Panc1 (cell line): Measurements from ENCODE around the gene SYT17. TPM values are rescaled to one million over a fixed set of nuclear protein-coding genes. Genes with fewer than 3 reads are reported as not detected.

Experiments used
- ATAC-seq: fragments of 200-7000 bp; cut with Tn5 transposase; 2 replicates; pipeline ENCODE4 v1.9.1; 2020; ENCODE audit warnings: mild to moderate bottlenecking, moderate library complexity
- BruUV-seq: library from RNA; stranded (reverse); fragments of 400-500 nt; replicated peaks from 2 replicates; lab custom pipeline; 2021; lab: Mats Ljungman, UMichigan
- CTCF ChIA-PET: fragments of 300-600 bp; sonication (Branson Sonifier 250); formaldehyde crosslinking; loops from one replicate; lab custom pipeline; 2022; ENCODE audit warnings: antibody characterized with exemption; lab: Charles Lee
- POLR2A ChIA-PET: fragments of 300-600 bp; sonication (Branson Sonifier 250); formaldehyde crosslinking; loops from one replicate; lab custom pipeline; 2022; ENCODE audit warnings: antibody characterized with exemption; lab: Charles Lee
- DNase-seq: peaks from one replicate; pipeline ENCODE4 v3.0.0-alpha.2; 2010; ENCODE audit warnings: low read depth, low spot score
- H3K27ac ChIP-seq: 2 replicates; pipeline ENCODE4 v1.5.1; 2011; ENCODE audit warnings: mild to moderate bottlenecking, low read length, inconsistent platforms
- H3K27me3 ChIP-seq: fragments of 200-500 bp; sonication (Bioruptor generic); 2 replicates; pipeline ENCODE4 v1.6.0; 2014; ENCODE audit warnings: low read length, inconsistent platforms; ENCODE audit not compliant: control insufficient read depth, insufficient read depth
- H3K36me3 ChIP-seq: fragments of 200-500 bp; sonication (Bioruptor generic); 2 replicates; pipeline ENCODE4 v1.5.1; 2014; ENCODE audit warnings: inconsistent platforms, mild to moderate bottlenecking, low read length, moderate library complexity; ENCODE audit not compliant: control insufficient read depth, insufficient read depth
- H3K4me1 ChIP-seq: 2 replicates; pipeline ENCODE4 v1.5.1; 2011; ENCODE audit warnings: inconsistent platforms, mild to moderate bottlenecking, low read length, moderate library complexity; ENCODE audit not compliant: control insufficient read depth, insufficient read depth
- H3K4me3 ChIP-seq, 2 experiments: 2 replicates each; pipeline ENCODE4 v1.5.1; 2011 to 2012; ENCODE audit warnings: low read depth in 2 of 2, low read length in 2 of 2, mild to moderate bottlenecking in 2 of 2, inconsistent platforms in 1 of 2, moderate library complexity in 1 of 2
- H3K9me3 ChIP-seq: fragments of 200-500 bp; sonication (Bioruptor generic); 2 replicates; pipeline ENCODE4 v1.5.1; 2014; ENCODE audit warnings: low read depth, mild to moderate bottlenecking, inconsistent platforms, low read length, moderate library complexity; ENCODE audit not compliant: control insufficient read depth, insufficient read depth
- POLR2AphosphoS5 ChIP-seq: IDR thresholded peaks from 2 replicates; pipeline ENCODE4 v1.6.1; 2012; ENCODE audit warnings: mild to moderate bottlenecking, low read depth, low read length, moderate library complexity
- SIN3A ChIP-seq: IDR thresholded peaks from 2 replicates; pipeline ENCODE4 v1.6.1; 2012; ENCODE audit warnings: low read depth, mild to moderate bottlenecking, low read length, moderate library complexity, borderline replicate concordance; ENCODE audit not compliant: insufficient read depth
- TCF7L2 ChIP-seq: IDR thresholded peaks from 2 replicates; pipeline ENCODE4 v1.6.1; 2011; ENCODE audit warnings: mild to moderate bottlenecking, low read depth, low read length, inconsistent platforms
- in situ Hi-C: cut with HindIII; loops from 2 replicates; pipeline ENCODE4 v1.10.0; 2016; ENCODE audit warnings: low sequenced_read_pairs, low pct_unique_long_range_greater_than_20kb
- intact Hi-C: fragments of 100-400 bp; cut with micrococcal nuclease; formaldehyde crosslinking; loops from one replicate; pipeline ENCODE4 v1.10.0; 2022; ENCODE audit not compliant: unreplicated experiment
- total RNA-seq: library from RNA; stranded (reverse); gene quantifications from one replicate; pipeline ENCODE4 v1.2.1, GENCODE V29; 2021; ENCODE audit not compliant: unreplicated experiment
- TF ChIP-seq, protein P1 (sequence below): fragments of 450-650 bp; IDR thresholded peaks from 2 replicates; pipeline ENCODE4 v1.5.1; 2017; ENCODE audit warnings: mild to moderate bottlenecking
- TF ChIP-seq, protein P2 (sequence below), 2 experiments: IDR thresholded peaks; 2 replicates each; pipeline ENCODE4 v1.6.1; 2011 to 2012; ENCODE audit warnings: low read depth in 2 of 2, control low read depth in 1 of 2, low read length in 1 of 2, mild to moderate bottlenecking in 1 of 2, moderate library complexity in 1 of 2; ENCODE audit not compliant: insufficient read depth in 1 of 2

Gene SYT17
- total RNA-seq, 1 experiment from 2014 or later: 5.4 TPM

DNA sequence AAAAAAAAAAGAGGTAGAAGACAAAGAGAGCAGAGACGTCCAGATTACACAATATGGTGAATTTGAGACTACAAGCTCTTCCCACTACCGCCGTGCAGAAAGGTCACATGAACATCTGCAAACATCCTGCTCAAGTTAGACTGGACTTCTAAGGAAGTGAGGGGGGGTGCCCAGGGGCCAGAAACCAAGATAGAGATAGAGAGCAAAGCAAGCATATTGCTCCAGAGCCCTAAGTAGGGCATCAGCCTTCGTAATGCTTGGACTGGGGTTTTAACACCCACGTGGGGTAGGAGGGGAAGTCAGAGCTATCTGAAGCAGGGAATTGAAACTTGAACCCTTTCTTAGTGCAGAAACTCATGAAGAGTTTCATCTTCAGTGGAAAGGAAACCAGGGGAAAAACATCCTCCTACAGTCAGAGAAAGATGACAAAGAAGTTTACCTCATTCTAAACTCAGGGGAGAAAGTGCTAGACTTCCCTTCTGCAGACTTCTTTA lies 126.2 kb downstream of the SYT17 start:
- TF ChIP-seq, protein P1, sequence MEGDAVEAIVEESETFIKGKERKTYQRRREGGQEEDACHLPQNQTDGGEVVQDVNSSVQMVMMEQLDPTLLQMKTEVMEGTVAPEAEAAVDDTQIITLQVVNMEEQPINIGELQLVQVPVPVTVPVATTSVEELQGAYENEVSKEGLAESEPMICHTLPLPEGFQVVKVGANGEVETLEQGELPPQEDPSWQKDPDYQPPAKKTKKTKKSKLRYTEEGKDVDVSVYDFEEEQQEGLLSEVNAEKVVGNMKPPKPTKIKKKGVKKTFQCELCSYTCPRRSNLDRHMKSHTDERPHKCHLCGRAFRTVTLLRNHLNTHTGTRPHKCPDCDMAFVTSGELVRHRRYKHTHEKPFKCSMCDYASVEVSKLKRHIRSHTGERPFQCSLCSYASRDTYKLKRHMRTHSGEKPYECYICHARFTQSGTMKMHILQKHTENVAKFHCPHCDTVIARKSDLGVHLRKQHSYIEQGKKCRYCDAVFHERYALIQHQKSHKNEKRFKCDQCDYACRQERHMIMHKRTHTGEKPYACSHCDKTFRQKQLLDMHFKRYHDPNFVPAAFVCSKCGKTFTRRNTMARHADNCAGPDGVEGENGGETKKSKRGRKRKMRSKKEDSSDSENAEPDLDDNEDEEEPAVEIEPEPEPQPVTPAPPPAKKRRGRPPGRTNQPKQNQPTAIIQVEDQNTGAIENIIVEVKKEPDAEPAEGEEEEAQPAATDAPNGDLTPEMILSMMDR: no peak
- no peak for TF ChIP-seq POLR2AphosphoS5
- no peak for TF ChIP-seq SIN3A
- TF ChIP-seq, protein P2, sequence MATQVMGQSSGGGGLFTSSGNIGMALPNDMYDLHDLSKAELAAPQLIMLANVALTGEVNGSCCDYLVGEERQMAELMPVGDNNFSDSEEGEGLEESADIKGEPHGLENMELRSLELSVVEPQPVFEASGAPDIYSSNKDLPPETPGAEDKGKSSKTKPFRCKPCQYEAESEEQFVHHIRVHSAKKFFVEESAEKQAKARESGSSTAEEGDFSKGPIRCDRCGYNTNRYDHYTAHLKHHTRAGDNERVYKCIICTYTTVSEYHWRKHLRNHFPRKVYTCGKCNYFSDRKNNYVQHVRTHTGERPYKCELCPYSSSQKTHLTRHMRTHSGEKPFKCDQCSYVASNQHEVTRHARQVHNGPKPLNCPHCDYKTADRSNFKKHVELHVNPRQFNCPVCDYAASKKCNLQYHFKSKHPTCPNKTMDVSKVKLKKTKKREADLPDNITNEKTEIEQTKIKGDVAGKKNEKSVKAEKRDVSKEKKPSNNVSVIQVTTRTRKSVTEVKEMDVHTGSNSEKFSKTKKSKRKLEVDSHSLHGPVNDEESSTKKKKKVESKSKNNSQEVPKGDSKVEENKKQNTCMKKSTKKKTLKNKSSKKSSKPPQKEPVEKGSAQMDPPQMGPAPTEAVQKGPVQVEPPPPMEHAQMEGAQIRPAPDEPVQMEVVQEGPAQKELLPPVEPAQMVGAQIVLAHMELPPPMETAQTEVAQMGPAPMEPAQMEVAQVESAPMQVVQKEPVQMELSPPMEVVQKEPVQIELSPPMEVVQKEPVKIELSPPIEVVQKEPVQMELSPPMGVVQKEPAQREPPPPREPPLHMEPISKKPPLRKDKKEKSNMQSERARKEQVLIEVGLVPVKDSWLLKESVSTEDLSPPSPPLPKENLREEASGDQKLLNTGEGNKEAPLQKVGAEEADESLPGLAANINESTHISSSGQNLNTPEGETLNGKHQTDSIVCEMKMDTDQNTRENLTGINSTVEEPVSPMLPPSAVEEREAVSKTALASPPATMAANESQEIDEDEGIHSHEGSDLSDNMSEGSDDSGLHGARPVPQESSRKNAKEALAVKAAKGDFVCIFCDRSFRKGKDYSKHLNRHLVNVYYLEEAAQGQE (IDR thresholded peaks at IDR 0.05; ENCODE audit: insufficient read depth in 1 of 2, low read depth in 2 of 2, low read length in 1 of 2): no peak
- no peak for TF ChIP-seq TCF7L2
- Histone ChIP-seq H3K27ac (no peak overlapping the region), H3K4me3 (no peak overlapping the region), H3K4me1 (no peaks in the 10 kb centered on the region), H3K9me3 (no peaks in the 10 kb centered on the region), H3K36me3 (no peaks in the 10 kb centered on the region), H3K27me3 (peaks cover 20% of the 10 kb centered on the region)
- CTCF ChIA-PET: no interaction called here
- in situ Hi-C loops (no loop called here), intact Hi-C loops (no loop called here)
- POLR2A ChIA-PET: no interaction called here
- no peak for DNase-seq
- ATAC-seq: no peak
- BruUV-seq: no TSS peak

DNA sequence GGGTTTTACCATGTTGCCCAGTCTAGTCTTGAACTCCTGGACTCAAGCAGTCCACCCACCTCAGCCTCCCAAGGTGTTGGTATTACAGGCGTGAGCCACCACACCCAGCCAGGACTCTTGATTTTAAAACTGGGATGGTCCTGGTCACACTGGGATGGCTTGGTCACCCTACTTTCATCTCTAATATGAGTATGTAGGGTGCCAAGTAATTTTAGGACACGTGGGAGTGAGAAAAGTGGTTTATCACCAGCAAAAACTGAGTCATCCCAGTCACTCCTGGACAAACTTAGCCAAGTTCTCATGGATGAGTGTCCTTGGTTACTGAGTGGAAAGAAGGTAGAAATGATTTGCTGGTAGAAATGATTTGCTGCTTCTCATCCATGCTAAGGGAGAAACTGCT lies 127.4 kb downstream of the SYT17 start:
- Histone ChIP-seq H3K4me3 (no peak overlapping the region), H3K36me3 (no peaks in the 10 kb centered on the region), H3K27ac (no peak overlapping the region), H3K9me3 (no peaks in the 10 kb centered on the region), H3K4me1 (no peaks in the 10 kb centered on the region), H3K27me3 (peaks cover 20% of the 10 kb centered on the region)
- ChIA-PET CTCF (no interaction called here), POLR2A (interaction anchor here (0.6 kb wide), 1 partner anchor 79 kb away, joined by 4 read pairs; no protein-coding TSS in a partner anchor)
- intact Hi-C loops: no loop called here
- TF ChIP-seq SIN3A (no peak), POLR2AphosphoS5 (no peak), TCF7L2 (no peak)
- TF ChIP-seq, protein P2 (IDR thresholded peaks at IDR 0.05; ENCODE audit: insufficient read depth in 1 of 2, low read depth in 2 of 2, low read length in 1 of 2): no peak
- TF ChIP-seq, protein P1: no peak
- DNase-seq (no peak), ATAC-seq (no peak)
- no TSS peak for BruUV-seq
- in situ Hi-C loops: no loop called here
